ENCODE data around the gene FRS3. TPM values are rescaled to one million over a fixed set of nuclear protein-coding genes. Genes with fewer than 3 reads are reported as not detected.

FRS3 gene
- total RNA-seq, 2 experiments from 2014 or later: 4.6 TPM

DNA sequence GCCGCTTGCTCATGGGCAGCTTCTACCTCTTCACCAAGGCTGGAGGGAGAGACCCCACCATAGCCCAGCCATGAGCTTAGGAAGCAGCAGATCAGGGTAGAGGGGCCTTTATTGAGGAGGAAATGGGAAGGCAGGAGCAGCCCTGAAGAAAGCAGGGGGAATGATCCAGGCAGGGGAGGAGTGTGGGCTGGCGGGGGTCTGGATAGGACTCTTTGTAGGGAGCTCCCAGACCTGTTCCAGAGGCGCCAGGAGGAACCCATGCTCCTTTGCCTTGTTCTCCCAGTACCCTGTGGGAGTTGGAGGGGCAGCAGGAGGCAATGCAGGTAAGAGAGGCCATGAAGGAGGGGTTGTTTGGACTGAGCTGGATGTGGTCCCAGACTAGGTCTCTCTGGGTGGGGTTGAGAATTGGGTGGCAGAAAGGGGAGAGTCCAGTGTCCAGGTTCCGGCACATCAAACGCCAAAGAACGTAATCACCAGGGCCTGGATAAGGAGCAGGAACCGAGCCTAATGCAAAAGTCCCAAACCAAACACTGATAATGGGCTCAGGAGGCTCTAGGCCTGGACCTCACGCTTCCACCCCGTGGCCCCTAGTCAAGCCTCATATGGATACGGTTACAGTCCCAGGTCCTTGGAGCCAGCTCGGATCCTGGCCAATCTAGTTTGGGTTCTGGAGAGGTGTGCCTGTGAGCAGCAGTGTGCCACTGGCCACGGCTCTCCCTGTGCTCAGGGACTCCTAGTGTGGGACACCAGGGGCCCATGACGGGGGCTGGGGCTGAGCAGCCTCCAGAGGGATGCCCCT is 20.4 kb downstream of the FRS3 start:
- POLR2A ChIA-PET: no interaction called here
- CTCF ChIA-PET: no interaction called here
- Mint-ChIP-seq H3K27ac (no peak overlapping the region), H3K4me1 (no peaks in the 10 kb centered on the region), H3K27me3 (peaks cover 4% of the 10 kb centered on the region), H3K9me3 (no peaks in the 10 kb centered on the region), H3K36me3 (ENCODE audit: low read depth) (no peaks in the 10 kb centered on the region), H3K4me3 (no peak overlapping the region)
- no peak for DNase-seq

DNA sequence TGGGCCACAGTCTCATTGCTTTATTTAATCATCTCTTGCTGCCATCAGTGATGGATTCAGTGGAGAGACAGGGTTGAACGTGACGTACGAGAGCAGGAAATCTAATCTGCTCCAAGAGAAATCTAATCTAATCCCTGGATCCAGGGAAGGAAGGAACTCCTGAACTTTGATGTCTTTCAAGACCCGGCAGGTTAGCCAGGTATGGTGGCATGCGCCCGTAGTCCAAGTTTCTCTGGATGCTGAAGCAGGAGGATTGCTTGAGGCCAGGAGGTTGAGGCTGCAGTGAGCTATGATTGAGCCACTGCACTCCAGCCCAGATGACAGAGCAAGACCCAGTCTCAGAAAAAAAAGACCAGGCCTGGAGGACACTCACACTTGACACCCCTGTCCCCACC is 21.1 kb downstream of the FRS3 start:
- Mint-ChIP-seq H3K4me1 (no peaks in the 10 kb centered on the region), H3K36me3 (ENCODE audit: low read depth) (no peaks in the 10 kb centered on the region), H3K9me3 (no peaks in the 10 kb centered on the region), H3K27ac (no peak overlapping the region), H3K4me3 (no peak overlapping the region), H3K27me3 (peaks cover 6% of the 10 kb centered on the region)
- POLR2A ChIA-PET: no interaction called here
- CTCF ChIA-PET: interaction anchor here (0.6 kb wide), 1 partner anchor 398 kb away, joined by 3 read pairs; no protein-coding TSS in a partner anchor
- no peak for DNase-seq

DNA sequence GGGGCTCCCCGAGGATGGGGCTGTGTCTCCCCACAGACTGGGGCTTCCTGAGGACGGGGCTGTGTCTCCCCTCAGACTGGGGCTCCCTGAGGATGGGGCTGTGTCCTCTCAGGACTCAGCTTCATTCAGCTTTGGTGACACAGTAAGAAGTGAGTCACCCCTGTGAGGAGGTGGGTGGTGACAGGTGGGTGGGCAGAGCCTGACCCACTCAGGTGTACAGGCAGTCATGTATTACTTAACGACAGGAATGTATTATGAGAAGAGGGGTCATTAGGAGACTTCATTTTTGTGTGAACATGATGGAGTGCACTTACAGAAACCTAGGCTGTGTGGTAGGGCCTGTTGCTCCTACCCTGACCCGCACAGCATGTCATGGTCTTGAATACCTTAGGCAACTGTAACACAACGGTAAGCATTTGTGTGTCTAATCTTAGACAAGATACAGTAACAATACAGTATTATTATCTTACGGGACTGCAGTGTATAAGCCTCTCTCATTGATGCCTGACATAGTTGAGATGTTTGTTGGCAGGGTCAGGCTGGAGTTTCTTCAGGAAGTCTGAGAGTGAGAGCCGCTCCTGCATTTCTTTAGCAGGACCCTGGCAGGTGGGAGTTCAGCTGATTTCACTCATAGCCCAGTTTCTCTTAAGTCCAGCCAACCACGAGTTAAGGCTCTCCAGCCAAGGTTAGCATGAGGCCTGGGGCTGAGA is 21.6 kb downstream of the FRS3 start:
- no peaks in the 10 kb centered on the region for H3K36me3 Mint-ChIP-seq (ENCODE audit: low read depth)
- H3K27ac Mint-ChIP-seq: no peak overlapping the region
- no peaks in the 10 kb centered on the region for H3K4me1 Mint-ChIP-seq
- H3K9me3 Mint-ChIP-seq: no peaks in the 10 kb centered on the region
- no peak for DNase-seq
- peaks cover 6% of the 10 kb centered on the region for H3K27me3 Mint-ChIP-seq
- H3K4me3 Mint-ChIP-seq: no peak overlapping the region
- ChIA-PET POLR2A (no interaction called here), CTCF (interaction anchor here (0.6 to 1.2 kb wide), 2 partner anchors 10 to 398 kb away, joined by 3 to 5 read pairs; no protein-coding TSS in a partner anchor)

DNA sequence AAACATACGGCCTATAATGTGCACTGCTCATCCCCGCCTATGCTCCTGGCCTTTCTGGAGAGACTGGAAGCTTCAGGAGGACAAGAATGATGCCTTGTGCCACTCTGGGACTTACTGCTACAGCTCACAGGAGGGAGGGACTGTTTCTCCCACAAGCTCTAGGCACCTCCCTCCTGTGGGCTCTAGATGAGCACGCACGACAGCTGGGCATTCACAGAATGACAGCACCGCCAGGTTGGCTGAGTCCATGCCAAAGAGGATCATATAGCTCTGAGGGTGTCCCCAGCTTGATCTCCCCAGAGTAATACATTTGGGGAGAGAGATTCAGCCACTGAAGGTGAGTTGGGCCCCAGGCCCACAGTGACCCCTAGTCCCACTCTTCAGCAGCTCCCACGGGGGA is 22.4 kb downstream of the FRS3 start:
- ChIA-PET CTCF (interaction anchor here (0.5 to 1.2 kb wide), 2 partner anchors 9 to 13 kb away, joined by 5 read pairs; no protein-coding TSS in a partner anchor), POLR2A (no interaction called here)
- Mint-ChIP-seq H3K36me3 (ENCODE audit: low read depth) (no peaks in the 10 kb centered on the region), H3K4me3 (no peak overlapping the region), H3K27ac (no peak overlapping the region), H3K4me1 (no peaks in the 10 kb centered on the region), H3K9me3 (no peaks in the 10 kb centered on the region), H3K27me3 (peaks cover 7% of the 10 kb centered on the region)
- DNase-seq: no peak

DNA sequence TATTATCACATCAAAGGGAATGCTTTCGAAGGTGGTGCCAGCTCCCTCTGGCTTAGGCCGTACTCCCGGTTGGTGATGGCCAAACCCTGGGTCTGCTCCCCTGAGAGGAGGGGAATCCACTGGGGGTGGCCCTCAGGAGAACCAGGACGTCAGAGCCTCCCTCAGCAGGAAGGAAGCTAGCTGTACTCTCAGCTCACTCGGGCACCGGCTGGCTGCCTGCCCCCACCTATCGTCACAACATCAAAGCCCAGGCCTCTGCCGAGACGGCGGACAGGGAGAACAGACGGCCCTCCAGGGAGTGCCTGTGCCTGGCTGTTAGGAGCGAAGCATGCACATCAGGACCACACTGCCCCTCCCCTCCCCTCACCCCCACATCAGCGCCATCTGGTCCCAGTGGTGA is 23.3 kb downstream of the FRS3 start:
- H3K4me1 Mint-ChIP-seq: no peaks in the 10 kb centered on the region
- no peaks in the 10 kb centered on the region for H3K9me3 Mint-ChIP-seq
- ChIA-PET CTCF (interaction anchor here (0.6 kb wide), 1 partner anchor 167 kb away, joined by 3 read pairs; no protein-coding TSS in a partner anchor), POLR2A (no interaction called here)
- H3K4me3 Mint-ChIP-seq: no peak overlapping the region
- peaks cover 9% of the 10 kb centered on the region for H3K27me3 Mint-ChIP-seq
- DNase-seq: no peak
- H3K36me3 Mint-ChIP-seq (ENCODE audit: low read depth): no peaks in the 10 kb centered on the region
- H3K27ac Mint-ChIP-seq: no peak overlapping the region

DNA sequence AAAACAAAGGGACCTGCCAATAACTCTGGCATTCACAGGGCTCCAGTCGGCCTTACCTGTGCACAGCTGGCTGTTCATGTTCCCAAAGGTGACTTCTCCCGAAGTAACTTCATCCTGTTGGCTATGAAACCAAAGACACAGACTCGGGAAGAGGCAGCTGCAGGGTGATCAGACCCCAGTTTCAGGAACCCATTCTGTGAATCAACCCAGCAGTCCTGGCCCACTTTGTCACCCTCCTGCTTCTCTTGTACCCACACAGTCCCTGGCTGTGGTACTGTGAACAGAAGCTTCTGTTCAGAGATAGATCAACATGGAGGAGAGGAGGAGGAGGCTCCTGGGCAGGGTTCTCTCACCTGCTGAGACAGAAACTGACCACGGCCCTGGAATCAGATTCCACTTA is 23.8 kb downstream of the FRS3 start:
- no peaks in the 10 kb centered on the region for H3K36me3 Mint-ChIP-seq (ENCODE audit: low read depth)
- H3K27ac Mint-ChIP-seq: no peak overlapping the region
- H3K9me3 Mint-ChIP-seq: no peaks in the 10 kb centered on the region
- H3K4me1 Mint-ChIP-seq: no peaks in the 10 kb centered on the region
- H3K4me3 Mint-ChIP-seq: no peak overlapping the region
- peaks cover 9% of the 10 kb centered on the region for H3K27me3 Mint-ChIP-seq
- ChIA-PET POLR2A (no interaction called here), CTCF (interaction anchor here (0.6 kb wide), 1 partner anchor 167 kb away, joined by 3 read pairs; no protein-coding TSS in a partner anchor)
- no peak for DNase-seq

DNA sequence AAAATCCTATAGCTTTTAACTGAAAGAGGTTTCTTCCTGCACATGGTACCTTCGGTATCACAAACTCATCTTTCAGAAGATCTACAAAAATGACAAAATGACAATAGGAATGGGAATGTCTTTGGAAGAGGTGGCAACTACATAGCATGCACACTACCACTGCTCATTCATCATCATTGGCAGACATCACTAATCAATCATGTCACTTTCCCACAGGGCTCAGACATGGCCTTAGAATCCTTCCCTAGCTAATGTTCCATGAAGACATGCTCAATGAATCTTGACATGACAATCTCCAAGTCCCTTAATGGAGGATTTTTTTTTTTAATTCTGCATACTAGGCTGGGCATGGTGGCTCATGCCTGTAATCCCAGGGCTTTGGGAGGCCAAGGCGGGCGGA is 29.3 kb downstream of the FRS3 start:
- no peak for DNase-seq
- no peaks in the 10 kb centered on the region for H3K9me3 Mint-ChIP-seq
- no peak overlapping the region for H3K4me3 Mint-ChIP-seq
- H3K4me1 Mint-ChIP-seq: no peaks in the 10 kb centered on the region
- peaks cover 14% of the 10 kb centered on the region for H3K27me3 Mint-ChIP-seq
- ChIA-PET POLR2A (no interaction called here), CTCF (interaction anchor here (0.9 to 1.7 kb wide), 3 partner anchors 14 to 20 kb away, joined by 3 to 6 read pairs (median 3); no protein-coding TSS in a partner anchor)
- H3K27ac Mint-ChIP-seq: no peak overlapping the region
- no peaks in the 10 kb centered on the region for H3K36me3 Mint-ChIP-seq (ENCODE audit: low read depth)

DNA sequence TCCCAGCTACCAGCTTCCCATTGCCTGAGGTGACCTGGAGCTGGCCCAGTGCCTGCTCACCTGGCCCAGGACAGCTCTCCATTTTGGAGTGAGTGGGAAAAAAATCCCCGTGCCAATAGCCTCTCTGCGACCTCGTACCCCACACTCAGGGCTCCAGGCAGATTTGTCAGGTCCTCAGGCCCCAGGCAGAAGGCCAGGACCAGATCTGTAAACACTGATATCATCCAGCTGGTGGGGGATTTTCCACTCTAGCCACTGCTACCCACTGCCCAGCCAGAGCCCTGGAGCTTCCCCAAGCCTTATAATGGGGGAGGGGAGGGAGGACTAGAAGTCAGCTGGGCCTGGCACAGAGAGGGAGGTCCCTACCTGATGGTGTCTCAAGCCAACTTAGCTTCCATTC is 31.2 kb downstream of the FRS3 start:
- Mint-ChIP-seq H3K4me3 (no peak overlapping the region), H3K27me3 (peaks cover 11% of the 10 kb centered on the region), H3K4me1 (peaks cover 1% of the 10 kb centered on the region), H3K9me3 (no peaks in the 10 kb centered on the region), H3K27ac (no peak overlapping the region), H3K36me3 (ENCODE audit: low read depth) (no peaks in the 10 kb centered on the region)
- ChIA-PET CTCF (interaction anchor here (0.6 to 1.6 kb wide), 3 partner anchors 9 to 93 kb away, joined by 3 to 5 read pairs (median 4); no protein-coding TSS in a partner anchor), POLR2A (no interaction called here)
- no peak for DNase-seq

DNA sequence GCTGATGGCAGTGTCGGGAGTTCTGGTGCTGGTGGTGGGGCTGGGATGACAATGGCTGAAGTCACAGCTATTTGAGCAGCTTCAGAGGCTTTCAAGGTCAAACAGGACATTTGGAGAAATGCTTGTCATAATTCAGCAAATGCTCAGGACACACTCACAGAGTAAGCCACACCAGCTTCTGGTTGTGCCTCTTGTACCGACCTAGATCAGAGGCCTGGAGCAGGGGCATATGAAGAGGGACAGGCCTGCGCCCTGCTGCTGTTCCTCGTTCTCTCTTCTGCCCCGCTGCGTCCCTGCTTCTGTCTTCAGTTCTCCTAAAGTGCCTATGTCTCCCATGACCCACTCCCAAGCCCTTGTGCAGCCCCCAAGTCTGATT is 31.6 kb downstream of the FRS3 start:
- Mint-ChIP-seq H3K9me3 (no peaks in the 10 kb centered on the region), H3K27ac (no peak overlapping the region), H3K4me1 (peaks cover 1% of the 10 kb centered on the region), H3K4me3 (no peak overlapping the region), H3K27me3 (peaks cover 10% of the 10 kb centered on the region), H3K36me3 (ENCODE audit: low read depth) (no peaks in the 10 kb centered on the region)
- DNase-seq: no peak
- POLR2A ChIA-PET: no interaction called here
- CTCF ChIA-PET: interaction anchor here (0.6 to 1.6 kb wide), 3 partner anchors 10 to 93 kb away, joined by 3 to 5 read pairs (median 4); no protein-coding TSS in a partner anchor

DNA sequence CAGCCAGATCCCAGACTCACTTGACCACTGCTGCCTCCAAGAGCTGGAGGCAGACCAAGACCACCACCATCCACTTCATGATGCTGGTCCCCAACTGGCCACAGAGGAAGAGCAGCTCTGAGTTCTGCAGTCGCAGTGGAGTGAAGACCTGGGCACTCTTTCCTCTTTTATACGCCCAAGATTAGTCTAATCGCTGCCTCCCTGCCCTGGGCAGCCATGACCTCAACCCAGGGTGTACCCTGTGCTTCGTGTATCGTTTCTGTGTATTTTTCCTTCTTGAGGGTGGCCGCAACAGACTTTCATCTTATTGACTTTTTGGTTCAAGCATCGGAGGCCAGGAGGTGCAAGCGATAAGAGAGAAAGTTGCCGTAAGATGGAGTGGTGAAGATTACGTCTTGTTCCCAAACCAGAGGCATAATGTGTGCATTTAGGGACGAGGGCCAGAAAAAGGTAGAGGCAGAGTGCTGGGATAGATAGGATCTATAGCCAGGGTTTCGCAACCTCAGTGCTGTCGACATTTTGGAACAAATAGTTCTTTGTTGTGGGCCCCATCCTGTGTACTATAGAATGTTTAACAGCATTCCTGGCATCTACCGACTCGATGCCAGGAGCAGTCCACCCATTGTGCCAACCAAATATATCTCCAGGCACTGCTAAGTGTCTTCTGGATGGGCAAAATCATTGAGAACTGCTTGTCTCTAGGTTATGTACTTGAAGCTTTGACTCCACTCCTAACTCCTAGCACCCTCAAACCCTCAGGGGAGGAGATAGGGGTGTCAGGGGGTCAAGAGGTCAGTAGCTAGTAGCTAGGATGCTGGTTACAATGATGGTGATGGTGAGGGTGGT is 32.2 kb downstream of the FRS3 start, which contains the start of gene PGC:
PGC (minus strand) TSS at position 142 of the 846 bp plus-strand sequence; CDS start at position 79, 63 bp downstream.
- Mint-ChIP-seq H3K9me3 (no peaks in the 10 kb centered on the region), H3K4me1 (peaks cover 1% of the 10 kb centered on the region), H3K36me3 (ENCODE audit: low read depth) (no peaks in the 10 kb centered on the region), H3K27ac (no peak within 1 kb of the TSS), H3K4me3 (no peak within 1 kb of the TSS), H3K27me3 (peaks cover 9% of the 10 kb centered on the region)
- ChIA-PET POLR2A (no interaction called here), CTCF (interaction anchor here (0.6 to 1.6 kb wide), 3 partner anchors 10 to 92 kb away, joined by 3 to 5 read pairs (median 4); no protein-coding TSS in a partner anchor)
- DNase-seq: no peak

DNA sequence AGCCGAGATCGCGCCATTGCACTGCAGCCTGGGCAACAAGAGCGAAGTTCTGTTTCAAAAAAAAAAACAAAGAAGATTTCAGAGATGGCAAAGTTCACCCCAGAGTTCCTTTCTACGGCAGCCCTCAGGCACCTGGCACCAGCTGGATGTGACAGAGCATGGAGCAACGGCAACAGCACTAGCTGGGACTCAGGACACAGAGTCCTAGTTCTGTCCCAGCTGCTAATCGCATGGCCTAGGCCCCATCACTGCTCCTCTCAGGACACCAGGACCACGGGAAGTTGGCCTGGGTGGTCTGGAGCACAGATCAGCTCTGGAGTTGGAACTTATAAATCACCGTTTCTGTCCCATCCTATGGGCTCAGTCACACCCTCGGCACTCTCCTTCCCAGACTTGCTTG is 33.6 kb downstream of the FRS3 start:
- Mint-ChIP-seq H3K9me3 (no peaks in the 10 kb centered on the region), H3K4me1 (peaks cover 1% of the 10 kb centered on the region), H3K36me3 (ENCODE audit: low read depth) (no peaks in the 10 kb centered on the region), H3K27ac (no peak overlapping the region), H3K4me3 (no peak overlapping the region), H3K27me3 (peaks cover 7% of the 10 kb centered on the region)
- CTCF ChIA-PET: interaction anchor here (0.6 to 1.6 kb wide), 3 partner anchors 10 to 40 kb away, joined by 3 to 4 read pairs (median 3); no protein-coding TSS in a partner anchor
- POLR2A ChIA-PET: no interaction called here
- no peak for DNase-seq

DNA sequence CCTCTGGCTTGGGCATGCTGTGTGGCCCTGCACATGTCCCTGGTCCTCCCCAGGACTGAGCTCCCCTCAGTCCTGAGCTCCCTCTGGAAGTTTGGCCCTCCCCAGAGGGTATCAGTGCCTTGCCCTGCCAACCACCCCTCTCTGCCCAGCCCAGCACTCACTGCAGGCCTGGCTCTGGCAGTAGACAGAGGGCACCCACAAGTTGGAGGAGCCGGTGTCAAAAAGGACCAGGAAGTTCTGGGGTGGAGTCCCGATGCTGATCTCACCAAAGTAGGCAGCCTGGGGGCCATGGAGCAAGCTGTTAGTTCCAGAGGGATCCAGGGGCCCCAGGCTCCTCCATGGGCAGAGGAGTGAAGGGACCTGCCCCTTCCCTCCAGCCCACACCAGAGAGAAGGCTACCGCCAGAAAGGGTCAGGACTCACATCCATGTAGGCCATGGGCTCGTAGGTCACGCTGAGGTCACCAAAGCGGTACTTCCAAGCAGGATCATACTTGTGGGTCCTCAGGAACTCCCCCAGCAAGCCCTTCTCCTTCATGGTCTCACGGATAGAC is 35.4 kb downstream of the FRS3 start:
- H3K9me3 Mint-ChIP-seq: no peaks in the 10 kb centered on the region
- H3K27ac Mint-ChIP-seq: no peak overlapping the region
- no peaks in the 10 kb centered on the region for H3K36me3 Mint-ChIP-seq (ENCODE audit: low read depth)
- POLR2A ChIA-PET: no interaction called here
- peaks cover 1% of the 10 kb centered on the region for H3K27me3 Mint-ChIP-seq
- peaks cover 1% of the 10 kb centered on the region for H3K4me1 Mint-ChIP-seq
- H3K4me3 Mint-ChIP-seq: no peak overlapping the region
- CTCF ChIA-PET: interaction anchor here (0.6 to 1.3 kb wide), 4 partner anchors 13 to 434 kb away, joined by 3 to 6 read pairs (median 4); partner anchors contain the start of gene TOMM6
- DNase-seq: no peak
